Measurements from ENCODE around the gene CPLX1.

GRCh38 chr4:762211-763190, 63.4 kb downstream of the CPLX1 start:
- peak in 1 of 2 donors; percentile 5 for TF ChIP-seq EP300 (IDR thresholded peaks at IDR 0.05)
- no peak for TF ChIP-seq POLR2A (IDR thresholded peaks at IDR 0.05)
- TF ChIP-seq CTCF (IDR thresholded peaks at IDR 0.05) = peak in 1 of 5 experiments; percentile 18

All from tibial nerve (tissue), 4 donors.